ENCODE measurements around the gene EDIL3. TPM values are rescaled to one million over a fixed set of nuclear protein-coding genes. Genes with fewer than 3 reads are reported as not detected.

The EDIL3 gene
- total RNA-seq, 2 donors from 2014 or later, result 2.2 to 17.5 TPM

DNA sequence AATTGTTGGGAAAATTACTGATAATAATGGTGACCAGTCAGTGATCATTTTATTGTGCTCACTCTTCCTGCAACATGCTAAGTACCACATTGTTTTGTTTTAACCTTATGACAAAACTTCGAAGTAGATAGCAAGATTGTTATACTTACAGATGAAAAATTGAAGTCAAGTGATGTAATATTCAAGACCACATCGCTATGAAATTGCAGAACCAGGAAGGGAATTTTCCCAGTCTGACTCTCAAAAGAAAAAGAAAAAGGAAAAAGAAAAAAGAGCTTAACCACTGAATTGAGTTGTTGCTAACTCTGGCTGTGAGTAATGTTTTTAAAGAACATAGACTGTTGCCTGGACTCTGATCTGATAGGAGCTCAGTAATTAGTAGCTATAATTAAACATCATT lies 493.4 kb downstream of the EDIL3 start:
- H3K9me3 Mint-ChIP-seq, result no peaks in the 10 kb centered on the region
- Histone ChIP-seq H3K4me3 (ENCODE audit: low read length) (no peak overlapping the region), H3K27me3 (ENCODE audit: control insufficient read depth, insufficient read depth, low read length, poor library complexity, severe bottlenecking) (no peaks in the 10 kb centered on the region), H3K9me3 (ENCODE audit: control insufficient read depth, low read length) (no peaks in the 10 kb centered on the region), H3K9ac (ENCODE audit: extremely low read depth, low read length, poor library complexity, severe bottlenecking) (no peak overlapping the region), H3K4me1 (ENCODE audit: control insufficient read depth, insufficient read depth, low read length) (no peaks in the 10 kb centered on the region), H3K27ac (ENCODE audit: low read depth, low read length) (no peak overlapping the region), H3K36me3 (ENCODE audit: control insufficient read depth, insufficient read depth, low read length) (no peaks in the 10 kb centered on the region)
- DNase-seq, result no peak
- no peaks in the 10 kb centered on the region for H3K4me1 Mint-ChIP-seq
- TF ChIP-seq, protein P1, sequence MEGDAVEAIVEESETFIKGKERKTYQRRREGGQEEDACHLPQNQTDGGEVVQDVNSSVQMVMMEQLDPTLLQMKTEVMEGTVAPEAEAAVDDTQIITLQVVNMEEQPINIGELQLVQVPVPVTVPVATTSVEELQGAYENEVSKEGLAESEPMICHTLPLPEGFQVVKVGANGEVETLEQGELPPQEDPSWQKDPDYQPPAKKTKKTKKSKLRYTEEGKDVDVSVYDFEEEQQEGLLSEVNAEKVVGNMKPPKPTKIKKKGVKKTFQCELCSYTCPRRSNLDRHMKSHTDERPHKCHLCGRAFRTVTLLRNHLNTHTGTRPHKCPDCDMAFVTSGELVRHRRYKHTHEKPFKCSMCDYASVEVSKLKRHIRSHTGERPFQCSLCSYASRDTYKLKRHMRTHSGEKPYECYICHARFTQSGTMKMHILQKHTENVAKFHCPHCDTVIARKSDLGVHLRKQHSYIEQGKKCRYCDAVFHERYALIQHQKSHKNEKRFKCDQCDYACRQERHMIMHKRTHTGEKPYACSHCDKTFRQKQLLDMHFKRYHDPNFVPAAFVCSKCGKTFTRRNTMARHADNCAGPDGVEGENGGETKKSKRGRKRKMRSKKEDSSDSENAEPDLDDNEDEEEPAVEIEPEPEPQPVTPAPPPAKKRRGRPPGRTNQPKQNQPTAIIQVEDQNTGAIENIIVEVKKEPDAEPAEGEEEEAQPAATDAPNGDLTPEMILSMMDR (conservative IDR thresholded peaks at IDR 0.05), result no peak
- H3K27ac Mint-ChIP-seq, result no peak overlapping the region
- H3K36me3 Mint-ChIP-seq (ENCODE audit: low read depth), result no peaks in the 10 kb centered on the region
- H3K27me3 Mint-ChIP-seq (ENCODE audit: insufficient read depth), result no peaks in the 10 kb centered on the region
- no peak overlapping the region for H3K4me3 Mint-ChIP-seq
- WGBS, 2 experiments (ENCODE audit: insufficient coverage in 1 of 2, insufficient read length in 1 of 2), result 89 to 94% methylated on average over 2 of the region's 2 CpGs

All from endodermal cell (in vitro differentiated cells).